Natural killer cell (primary cell): ENCODE results near the gene CGRRF1. TPM values are rescaled to one million over a fixed set of nuclear protein-coding genes. Genes with fewer than 3 reads are reported as not detected.

Experiments used
- ATAC-seq, 3 donors: fragments of 150-1000 bp in 2 of 3; fragments of 200-7000 bp in 1 of 3; cut with Tn5 transposase; 1 replicate in 1 of 3; 2 replicates in 2 of 3; pipeline ENCODE4 v1.10.0; 2021; ENCODE audit warnings: mild to moderate bottlenecking in 2 of 3, moderate library complexity in 2 of 3
- DNase-seq, 2 donors: peaks; one replicate each; pipeline versions ENCODE4 v3.0.0 to v3.0.0-alpha.2; 2013 to 2021; ENCODE audit warnings: mixed read lengths in 1 of 2
- H3K27ac ChIP-seq: one replicate; pipeline ENCODE4 v1.5.1; 2013; ENCODE audit warnings: mild to moderate bottlenecking, low read length
- H3K27me3 ChIP-seq: one replicate; pipeline ENCODE4 v1.6.1; 2013; ENCODE audit warnings: low read length; ENCODE audit not compliant: control insufficient read depth, insufficient read depth
- H3K36me3 ChIP-seq: one replicate; pipeline ENCODE4 v1.6.1; 2013; ENCODE audit warnings: low read length; ENCODE audit not compliant: control insufficient read depth, insufficient read depth
- H3K4me1 ChIP-seq: one replicate; pipeline ENCODE4 v1.6.1; 2013; ENCODE audit warnings: low read length; ENCODE audit not compliant: control insufficient read depth, insufficient read depth
- H3K4me3 ChIP-seq: one replicate; pipeline ENCODE4 v1.5.1; 2013; ENCODE audit warnings: low read length
- H3K9me3 ChIP-seq: one replicate; pipeline ENCODE4 v1.6.1; 2013; ENCODE audit warnings: low read length; ENCODE audit not compliant: control insufficient read depth, insufficient read depth
- H3K27ac Mint-ChIP-seq, 2 donors: one replicate each; pipeline ENCODE4 v1.8.0; 2022; ENCODE audit warnings: mild to moderate bottlenecking in 2 of 2, mixed read lengths in 2 of 2, moderate library complexity in 1 of 2
- H3K27me3 Mint-ChIP-seq, 2 donors: one replicate each; pipeline ENCODE4 v1.8.0; 2022; ENCODE audit warnings: low read depth in 2 of 2, mixed read lengths in 2 of 2
- H3K36me3 Mint-ChIP-seq: one replicate; pipeline ENCODE4 v1.8.0; 2022; ENCODE audit warnings: mixed read lengths
- H3K4me1 Mint-ChIP-seq, 2 donors: one replicate each; pipeline ENCODE4 v1.8.0; 2022; ENCODE audit warnings: mixed read lengths in 2 of 2
- H3K4me3 Mint-ChIP-seq: one replicate; pipeline ENCODE4 v1.8.0; 2022; ENCODE audit warnings: mild to moderate bottlenecking, moderate library complexity, mixed read lengths
- H3K9me3 Mint-ChIP-seq, 2 donors: one replicate each; pipeline ENCODE4 v1.8.0; 2022; ENCODE audit warnings: mixed read lengths in 2 of 2
- WGBS: methylation state at CpG from one replicate; pipeline ENCODE4 v1.1.7; 2013; ENCODE audit warnings: missing lambda C conversion rate; ENCODE audit not compliant: insufficient coverage; 5-methylcytosine and 5-hydroxymethylcytosine counted together
- intact Hi-C: fragments of 100-400 bp; cut with micrococcal nuclease; formaldehyde crosslinking; loops from one replicate; pipeline ENCODE4 v1.14.2; 2022
- total RNA-seq, 4 donors: library from RNA; stranded (reverse); fragments of 120-200 nt in 1 of 4; gene quantifications; one replicate each; pipeline versions ENCODE4 v1.2.3 to v1.2.4, GENCODE V29; 2013 to 2022
- TF ChIP-seq, protein P1 (sequence below): fragments of 200-600 bp; IDR thresholded peaks from one replicate; pipeline ENCODE4 v1.8.0; 2022; ENCODE audit warnings: antibody characterized with exemption

CGRRF1 gene
- total RNA-seq, 3 donors from 2014 or later (not counting 1 experiment from before 2014, with no cell fraction given), result 25.4 to 30.1 (median 26.7) TPM

- Mint-ChIP-seq H3K4me3 (no peak overlapping the region), H3K4me1 (peaks cover 35 to 50% of the 10 kb centered on the region in 2 donors), H3K9me3 (no peaks in the 10 kb centered on the region), H3K27ac (peak overlapping the region; percentile 1 to 31), H3K36me3 (no peaks in the 10 kb centered on the region), H3K27me3 (no peaks in the 10 kb centered on the region)
- Histone ChIP-seq H3K36me3 (peaks cover 37% of the 10 kb centered on the region), H3K4me1 (peaks cover 12% of the 10 kb centered on the region), H3K9me3 (no peaks in the 10 kb centered on the region), H3K27ac (no peak overlapping the region), H3K27me3 (no peaks in the 10 kb centered on the region), H3K4me3 (peak overlapping the region; percentile 8)
- TF ChIP-seq, protein P1, sequence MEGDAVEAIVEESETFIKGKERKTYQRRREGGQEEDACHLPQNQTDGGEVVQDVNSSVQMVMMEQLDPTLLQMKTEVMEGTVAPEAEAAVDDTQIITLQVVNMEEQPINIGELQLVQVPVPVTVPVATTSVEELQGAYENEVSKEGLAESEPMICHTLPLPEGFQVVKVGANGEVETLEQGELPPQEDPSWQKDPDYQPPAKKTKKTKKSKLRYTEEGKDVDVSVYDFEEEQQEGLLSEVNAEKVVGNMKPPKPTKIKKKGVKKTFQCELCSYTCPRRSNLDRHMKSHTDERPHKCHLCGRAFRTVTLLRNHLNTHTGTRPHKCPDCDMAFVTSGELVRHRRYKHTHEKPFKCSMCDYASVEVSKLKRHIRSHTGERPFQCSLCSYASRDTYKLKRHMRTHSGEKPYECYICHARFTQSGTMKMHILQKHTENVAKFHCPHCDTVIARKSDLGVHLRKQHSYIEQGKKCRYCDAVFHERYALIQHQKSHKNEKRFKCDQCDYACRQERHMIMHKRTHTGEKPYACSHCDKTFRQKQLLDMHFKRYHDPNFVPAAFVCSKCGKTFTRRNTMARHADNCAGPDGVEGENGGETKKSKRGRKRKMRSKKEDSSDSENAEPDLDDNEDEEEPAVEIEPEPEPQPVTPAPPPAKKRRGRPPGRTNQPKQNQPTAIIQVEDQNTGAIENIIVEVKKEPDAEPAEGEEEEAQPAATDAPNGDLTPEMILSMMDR, result no peak
- 53% methylated on average over 8 of the region's 8 CpGs for WGBS
- DNase-seq (no peak), ATAC-seq (no peak)
- intact Hi-C loops, result no loop called here
Observed at GRCh38 chr14:54483073-54483745, 26.5 kb upstream of the CGRRF1 start.

GRCh38 chr14:54483846-54484245 is 25.9 kb upstream of the CGRRF1 start:
- intact Hi-C loops, result no loop called here
- TF ChIP-seq, protein P1, result no peak
- no peak overlapping the region for H3K4me3 Mint-ChIP-seq
- H3K27ac Mint-ChIP-seq, result peak overlapping the region; percentile 1 to 20
- no peaks in the 10 kb centered on the region for H3K27me3 Mint-ChIP-seq
- peaks cover 15% of the 10 kb centered on the region for H3K4me1 ChIP-seq
- H3K36me3 Mint-ChIP-seq, result no peaks in the 10 kb centered on the region
- no peaks in the 10 kb centered on the region for H3K9me3 Mint-ChIP-seq
- H3K4me3 ChIP-seq, result peak overlapping the region; percentile 8
- peaks cover 31% of the 10 kb centered on the region for H3K36me3 ChIP-seq
- DNase-seq, result no peak
- H3K9me3 ChIP-seq, result no peaks in the 10 kb centered on the region
- no peak overlapping the region for H3K27ac ChIP-seq
- no peaks in the 10 kb centered on the region for H3K27me3 ChIP-seq
- peaks cover 38 to 52% of the 10 kb centered on the region in 2 donors for H3K4me1 Mint-ChIP-seq
- ATAC-seq, result no peak

GRCh38 chr14:54486685-54487084 is 23.0 kb upstream of the CGRRF1 start:
- Histone ChIP-seq H3K9me3 (no peaks in the 10 kb centered on the region), H3K36me3 (peaks cover 12% of the 10 kb centered on the region), H3K4me1 (peaks cover 24% of the 10 kb centered on the region), H3K27me3 (no peaks in the 10 kb centered on the region), H3K4me3 (no peak overlapping the region), H3K27ac (no peak overlapping the region)
- no peaks in the 10 kb centered on the region for H3K27me3 Mint-ChIP-seq
- ATAC-seq (no peak), DNase-seq (peak in 1 of 2 donors; percentile 48)
- peaks cover 50 to 65% of the 10 kb centered on the region in 2 donors for H3K4me1 Mint-ChIP-seq
- intact Hi-C loops, result no loop called here
- TF ChIP-seq, protein P1, result no peak
- H3K36me3 Mint-ChIP-seq, result no peaks in the 10 kb centered on the region
- H3K4me3 Mint-ChIP-seq, result peak overlapping the region; percentile 94
- no peaks in the 10 kb centered on the region for H3K9me3 Mint-ChIP-seq
- H3K27ac Mint-ChIP-seq, result peak overlapping the region; percentile 38 to 82
- WGBS, result no CpG with 5 or more reads among the region's 1 CpG

DNA sequence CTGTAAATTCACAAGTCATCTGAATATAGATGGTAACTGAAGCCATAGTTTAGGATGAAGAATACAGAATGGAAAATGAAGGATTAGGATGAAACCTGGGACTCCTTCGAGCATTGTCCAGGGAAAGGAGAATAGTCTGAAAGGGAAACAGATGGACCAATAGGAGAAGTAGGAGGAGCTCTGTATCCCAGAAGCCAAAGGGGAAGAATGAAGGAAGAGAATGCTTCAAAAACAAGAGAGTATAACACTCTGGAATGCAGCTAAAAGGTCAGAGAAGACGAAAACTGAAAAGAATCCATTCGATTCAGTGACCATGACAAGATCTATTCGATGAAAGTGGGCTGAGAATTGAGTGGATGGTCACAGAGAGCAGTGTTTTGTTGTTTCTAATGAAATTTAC is 21.9 kb upstream of the CGRRF1 start:
- TF ChIP-seq, protein P1, result no peak
- Histone ChIP-seq H3K27me3 (no peaks in the 10 kb centered on the region), H3K4me3 (peak overlapping the region; percentile 88), H3K9me3 (no peaks in the 10 kb centered on the region), H3K36me3 (peaks cover 1% of the 10 kb centered on the region), H3K4me1 (peaks cover 24% of the 10 kb centered on the region), H3K27ac (peak overlapping the region; percentile 88)
- peak overlapping the region; percentile 94 for H3K4me3 Mint-ChIP-seq
- no peak for ATAC-seq
- intact Hi-C loops, result loop anchor here (1.0 to 2.0 kb wide), 3 partner anchors 22 to 91 kb away; partner anchors contain the start of genes CDKN3, CGRRF1 and CNIH1
- no peaks in the 10 kb centered on the region for H3K9me3 Mint-ChIP-seq
- peaks cover 50 to 64% of the 10 kb centered on the region in 2 donors for H3K4me1 Mint-ChIP-seq
- no peaks in the 10 kb centered on the region for H3K27me3 Mint-ChIP-seq
- H3K36me3 Mint-ChIP-seq, result no peaks in the 10 kb centered on the region
- 82% methylated on average over 4 of the region's 4 CpGs for WGBS
- no peak for DNase-seq
- peak overlapping the region; percentile 82 to 86 for H3K27ac Mint-ChIP-seq
